NCI-H524 treated with DMSO at 0.1 percent for 48 hours (cell line): ENCODE data around the gene TGFBR3L.

ENCODE experiments used
- DNase-seq: peaks from one replicate; lab custom pipeline; 2025; lab: John Stamatoyannopoulos, UW

Gene TGFBR3L

DNA sequence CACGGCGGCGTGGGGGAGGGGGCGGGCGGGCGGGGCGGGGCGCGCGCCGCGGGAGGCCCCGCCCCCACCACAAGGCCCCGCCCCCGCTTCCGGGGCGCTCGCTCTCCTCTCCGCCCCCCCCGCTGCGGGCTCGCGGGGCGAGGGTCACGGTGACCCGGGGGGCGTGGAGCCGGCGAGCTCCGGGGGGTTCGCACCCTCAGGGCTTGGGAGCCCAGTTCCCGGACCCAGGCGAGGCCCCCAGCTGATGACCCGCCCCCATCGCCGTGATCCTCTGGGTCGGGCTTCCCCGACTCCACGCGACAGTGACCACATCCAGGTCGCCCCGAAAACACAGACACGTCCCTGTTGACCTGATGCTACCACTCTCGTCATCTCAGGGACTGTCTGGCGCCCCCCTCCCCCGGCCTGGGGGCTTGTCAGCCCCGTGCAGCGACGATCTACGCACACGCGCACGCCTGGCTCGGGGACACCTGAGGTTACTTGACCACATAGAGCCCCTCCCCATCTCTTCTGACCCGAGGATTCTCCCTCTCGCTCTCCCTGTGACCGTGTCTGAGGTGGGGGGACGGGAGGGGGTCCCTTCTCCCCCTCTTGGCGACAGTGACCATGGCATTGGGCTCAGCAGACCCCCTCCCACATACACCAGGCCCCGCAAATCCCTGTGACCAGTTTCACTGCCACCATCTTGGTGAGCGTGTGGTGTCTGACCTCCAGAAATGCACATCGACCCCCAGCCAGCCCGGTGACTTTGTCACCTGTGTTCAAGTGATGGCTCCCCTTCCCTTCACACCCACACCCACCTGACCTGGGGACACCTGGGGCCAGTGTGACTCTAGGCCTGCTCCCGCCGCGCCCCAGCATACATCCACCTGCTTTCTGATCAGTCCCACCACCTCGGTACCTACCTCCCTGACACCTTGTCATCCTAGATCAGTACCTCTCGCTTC is 10.3 kb upstream of the TGFBR3L start:
- DNase-seq: no peak

DNA sequence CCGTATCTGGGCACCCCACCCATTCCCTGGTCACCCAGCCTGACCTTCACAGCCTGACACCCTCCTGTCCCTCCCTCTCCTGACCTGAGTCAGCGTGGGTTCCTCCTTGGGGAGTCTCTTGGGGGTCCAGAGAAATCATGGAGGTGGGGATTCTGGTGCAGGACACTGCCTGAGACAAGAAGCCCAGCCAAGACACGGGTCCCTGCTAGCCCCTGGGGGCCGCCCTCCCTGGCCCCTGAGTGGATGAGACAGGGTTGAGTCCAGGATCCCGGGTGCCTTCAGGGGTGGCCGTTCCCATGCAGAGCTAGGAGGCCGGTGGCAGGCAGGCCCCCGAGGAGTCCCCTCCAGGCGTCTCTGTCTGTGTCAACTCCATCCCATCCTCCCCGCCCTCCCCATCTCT is 9.4 kb upstream of the TGFBR3L start:
- DNase-seq: no peak

DNA sequence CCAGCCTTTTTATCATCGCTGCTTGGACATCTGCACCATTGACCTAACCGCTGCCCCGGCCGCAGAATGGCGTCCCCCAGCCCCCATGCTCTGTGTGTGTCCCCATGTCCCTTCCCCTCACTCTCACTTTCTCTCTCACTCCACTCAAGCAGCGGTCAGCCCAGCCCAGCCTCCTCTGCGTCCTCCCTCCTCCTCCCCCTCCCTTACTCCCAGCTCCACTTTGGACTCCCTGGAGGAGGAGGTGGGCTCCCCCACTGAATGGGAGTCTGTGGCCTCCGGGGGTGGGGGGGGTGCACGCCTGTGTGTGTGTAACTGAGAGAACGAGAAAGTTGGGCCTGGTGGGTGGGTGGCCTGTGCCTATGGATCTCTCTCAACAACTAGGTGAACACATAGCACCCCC is 8.8 kb upstream of the TGFBR3L start:
- DNase-seq: no peak

DNA sequence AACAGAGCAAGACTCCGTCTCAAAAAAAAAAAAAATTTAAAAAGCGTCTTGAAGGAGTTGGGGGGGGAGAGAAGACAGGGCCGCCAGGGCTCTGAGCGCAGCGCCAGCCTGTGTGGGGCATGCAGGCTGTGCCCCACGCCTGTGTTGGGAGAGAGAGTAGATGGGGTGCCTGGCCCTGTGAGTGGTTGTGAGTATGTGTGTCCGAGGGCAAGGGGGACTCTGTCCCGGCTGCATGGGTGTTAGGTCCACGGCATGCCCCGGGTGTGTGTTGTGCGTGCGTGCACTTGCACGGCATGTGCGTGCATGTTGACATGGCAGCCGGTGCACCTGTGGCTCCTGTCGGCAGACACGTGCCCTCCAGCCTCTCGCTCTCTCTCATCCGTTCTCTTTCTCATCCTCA is 7.5 kb upstream of the TGFBR3L start:
- DNase-seq: no peak

DNA sequence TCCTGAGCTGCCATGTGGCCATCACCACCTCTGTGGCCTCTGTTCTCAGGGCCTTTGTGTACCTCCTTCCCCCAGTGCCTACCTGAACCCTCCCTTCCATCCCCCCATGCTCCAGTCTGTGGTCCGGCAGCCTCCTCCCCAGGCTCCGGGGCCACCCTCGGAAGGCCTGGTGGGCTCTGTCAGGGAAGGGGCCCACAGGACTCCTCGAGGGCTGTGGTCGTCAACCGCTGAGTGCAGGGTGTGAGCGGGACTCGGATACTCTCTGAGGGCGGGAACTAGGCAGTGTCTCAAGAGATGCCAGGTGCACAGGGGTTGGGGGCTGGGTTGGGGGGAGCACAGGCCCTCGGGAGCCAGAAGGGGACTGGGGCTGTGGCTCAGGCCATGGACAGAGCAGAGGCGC is 7.1 kb upstream of the TGFBR3L start:
- DNase-seq: no peak

DNA sequence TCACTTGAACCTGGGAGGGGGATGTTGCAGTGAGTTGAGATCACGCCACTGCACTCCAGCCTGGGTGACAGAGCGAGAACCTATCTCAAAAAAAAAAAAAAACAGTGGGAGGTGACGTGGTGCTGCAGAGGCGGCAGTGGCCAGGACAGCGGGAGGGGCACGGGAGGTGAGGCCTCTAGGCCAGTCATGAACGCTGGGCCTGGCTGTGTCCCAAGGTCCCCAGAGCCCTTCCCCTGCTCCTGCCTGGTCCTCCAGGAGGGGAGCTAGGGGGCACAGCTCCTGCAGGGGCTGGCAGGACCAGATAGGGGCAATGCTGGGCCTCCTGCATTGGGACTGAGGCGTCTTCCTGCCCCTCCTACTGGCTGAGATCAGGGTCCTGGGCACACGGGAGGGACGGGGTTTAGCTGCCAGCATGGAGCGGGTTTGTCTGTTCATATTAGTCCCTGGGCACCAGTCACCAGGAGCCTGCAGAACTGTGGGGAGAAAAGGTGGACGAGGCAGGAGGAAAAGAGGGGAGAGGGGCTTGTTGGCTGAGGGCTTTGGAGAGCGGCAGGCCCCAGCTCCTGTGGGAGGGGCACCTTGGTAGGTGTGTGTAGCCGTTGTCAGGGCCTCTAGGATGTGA is 6.4 kb upstream of the TGFBR3L start:
- no peak for DNase-seq

DNA sequence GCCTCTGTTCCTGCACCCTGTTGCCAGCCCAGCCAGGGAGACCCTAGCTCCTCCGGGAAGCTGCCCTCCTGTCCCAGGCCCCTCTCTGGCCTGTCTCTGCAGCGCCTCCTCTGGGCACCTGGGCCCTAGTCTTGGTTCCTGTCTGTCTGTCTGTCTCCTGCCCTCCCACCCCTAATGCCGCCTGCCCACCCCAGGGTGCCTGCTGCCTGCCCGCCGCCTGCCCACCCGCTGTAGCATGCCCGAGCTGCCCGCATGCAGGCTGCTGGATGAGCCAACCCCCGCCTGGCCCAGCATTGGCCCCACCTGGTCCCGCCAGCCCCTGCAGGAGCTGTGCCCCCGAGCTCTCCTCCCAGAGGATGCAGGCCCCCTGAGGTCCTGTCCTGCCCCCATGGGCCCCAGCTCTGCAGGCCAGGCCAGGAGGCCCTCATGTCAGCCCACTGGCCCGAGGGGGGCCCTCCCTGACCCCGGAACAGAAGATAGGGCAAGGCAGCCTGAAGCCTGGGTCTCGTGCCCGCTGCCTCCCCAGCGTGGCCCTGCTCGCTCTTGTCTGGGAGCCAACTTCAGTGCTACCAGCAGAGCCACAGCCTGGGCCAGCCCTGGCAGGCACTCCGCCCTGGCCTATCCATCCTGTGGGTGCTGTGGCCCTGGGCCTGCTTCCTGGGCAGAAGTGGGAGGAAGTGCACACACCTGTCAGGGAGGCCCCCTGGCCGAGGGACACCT is 5.7 kb upstream of the TGFBR3L start:
- DNase-seq: no peak

DNA sequence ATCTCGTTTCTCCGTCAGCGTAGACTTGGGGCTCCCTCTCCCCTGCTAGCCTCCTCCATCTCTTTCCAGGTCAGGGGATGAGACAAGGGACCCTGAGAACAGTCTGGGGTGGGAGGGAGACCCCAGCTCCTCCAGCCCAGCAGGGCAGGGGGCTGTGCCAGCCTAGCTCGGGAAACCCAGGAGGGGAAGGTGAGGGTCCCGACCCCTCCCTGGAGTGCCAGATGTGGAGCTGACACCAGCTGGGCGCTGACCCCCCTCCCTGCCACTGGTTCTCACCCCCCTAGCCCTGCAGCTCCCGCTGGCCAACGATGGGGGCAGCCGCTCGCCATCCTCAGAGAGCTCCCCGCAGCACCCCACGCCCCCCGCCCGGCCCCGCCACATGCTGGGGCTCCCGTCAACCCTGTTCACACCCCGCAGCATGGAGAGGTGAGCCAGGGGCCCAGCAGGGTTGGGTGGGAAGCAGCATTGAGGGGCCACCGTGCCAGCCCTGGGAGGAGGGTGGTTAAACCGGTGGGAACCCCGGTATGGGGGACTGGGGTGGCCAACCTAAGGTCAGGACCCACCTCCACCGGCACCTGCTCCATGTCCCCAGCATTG is 5.1 kb upstream of the TGFBR3L start:
- no peak for DNase-seq

DNA sequence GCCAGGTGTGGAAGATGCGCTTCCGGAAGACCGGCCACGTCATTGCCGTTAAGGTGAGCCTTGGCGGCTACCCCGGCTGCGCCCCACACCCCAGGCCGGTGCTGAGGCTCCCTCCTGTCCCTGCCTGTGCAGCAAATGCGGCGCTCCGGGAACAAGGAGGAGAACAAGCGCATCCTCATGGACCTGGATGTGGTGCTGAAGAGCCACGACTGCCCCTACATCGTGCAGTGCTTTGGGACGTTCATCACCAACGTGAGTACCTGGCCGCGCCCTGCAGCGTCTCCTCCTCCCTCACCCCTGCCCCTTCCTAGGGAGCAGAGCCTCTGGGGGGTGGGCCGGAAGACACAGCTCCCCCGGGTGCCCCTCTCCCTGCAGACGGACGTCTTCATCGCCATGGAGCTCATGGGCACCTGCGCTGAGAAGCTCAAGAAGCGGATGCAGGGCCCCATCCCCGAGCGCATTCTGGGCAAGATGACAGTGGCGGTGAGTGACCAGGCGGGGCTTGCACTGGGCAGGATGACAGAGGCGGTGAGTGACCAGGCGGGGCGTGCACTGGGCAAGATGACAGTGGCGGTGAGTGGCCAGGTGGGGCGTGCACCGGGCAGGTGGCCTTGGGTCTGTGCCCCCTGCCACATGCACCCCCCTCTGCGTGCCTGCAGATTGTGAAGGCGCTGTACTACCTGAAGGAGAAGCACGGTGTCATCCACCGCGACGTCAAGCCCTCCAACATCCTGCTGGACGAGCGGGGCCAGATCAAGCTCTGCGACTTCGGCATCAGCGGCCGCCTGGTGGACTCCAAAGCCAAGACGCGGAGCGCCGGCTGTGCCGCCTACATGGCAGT is 4.1 kb upstream of the TGFBR3L start:
- DNase-seq: no peak

DNA sequence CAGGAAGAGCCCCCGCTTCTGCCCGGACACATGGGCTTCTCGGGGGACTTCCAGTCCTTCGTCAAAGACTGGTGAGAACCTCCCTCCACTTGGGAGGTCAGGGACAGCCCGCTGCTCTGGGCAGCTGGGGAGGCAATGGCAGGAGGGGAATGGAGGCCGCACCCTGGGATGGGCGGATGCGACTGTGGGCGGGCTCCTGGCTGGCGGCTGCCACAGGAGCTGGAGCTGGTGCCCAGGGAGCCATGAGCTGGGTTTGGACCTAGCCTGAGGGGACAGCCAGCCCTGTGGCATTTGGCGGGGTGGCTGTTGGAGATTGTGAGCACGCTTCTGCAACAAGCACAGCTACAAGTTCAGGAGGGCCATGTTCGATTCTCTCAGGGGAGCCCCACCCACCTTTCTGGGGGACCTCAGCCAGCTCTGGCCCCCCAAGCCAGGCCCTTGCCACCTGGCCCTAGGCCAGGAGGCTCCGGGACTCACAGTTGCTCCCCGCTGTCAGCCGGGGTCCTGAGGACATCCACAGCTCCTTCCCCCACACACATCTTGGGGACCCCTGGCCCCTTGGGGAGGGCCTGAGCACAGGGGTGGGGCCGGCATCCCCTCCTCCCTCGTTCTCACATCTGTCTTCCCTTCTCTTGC is 3.0 kb upstream of the TGFBR3L start:
- no peak for DNase-seq

DNA sequence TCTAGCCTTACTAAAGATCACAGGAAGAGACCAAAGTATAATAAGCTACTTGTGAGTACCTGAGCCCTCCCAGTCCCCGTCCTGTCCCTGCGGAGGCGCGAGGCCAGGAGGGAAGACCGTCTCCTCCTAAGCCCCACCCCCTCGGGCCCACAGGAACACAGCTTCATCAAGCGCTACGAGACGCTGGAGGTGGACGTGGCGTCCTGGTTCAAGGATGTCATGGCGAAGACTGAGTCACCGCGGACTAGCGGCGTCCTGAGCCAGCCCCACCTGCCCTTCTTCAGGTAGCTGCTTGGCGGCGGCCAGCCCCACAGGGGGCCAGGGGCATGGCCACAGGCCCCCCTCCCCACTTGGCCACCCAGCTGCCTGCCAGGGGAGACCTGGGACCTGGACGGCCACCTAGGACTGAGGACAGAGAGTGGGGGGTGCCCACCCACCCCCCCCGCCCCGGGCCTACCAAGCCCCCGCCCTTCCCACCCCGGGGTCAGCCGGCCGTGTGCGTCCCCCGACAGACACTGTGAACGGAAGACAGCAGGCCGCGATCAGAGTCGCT is 2.4 kb upstream of the TGFBR3L start:
- no peak for DNase-seq

DNA sequence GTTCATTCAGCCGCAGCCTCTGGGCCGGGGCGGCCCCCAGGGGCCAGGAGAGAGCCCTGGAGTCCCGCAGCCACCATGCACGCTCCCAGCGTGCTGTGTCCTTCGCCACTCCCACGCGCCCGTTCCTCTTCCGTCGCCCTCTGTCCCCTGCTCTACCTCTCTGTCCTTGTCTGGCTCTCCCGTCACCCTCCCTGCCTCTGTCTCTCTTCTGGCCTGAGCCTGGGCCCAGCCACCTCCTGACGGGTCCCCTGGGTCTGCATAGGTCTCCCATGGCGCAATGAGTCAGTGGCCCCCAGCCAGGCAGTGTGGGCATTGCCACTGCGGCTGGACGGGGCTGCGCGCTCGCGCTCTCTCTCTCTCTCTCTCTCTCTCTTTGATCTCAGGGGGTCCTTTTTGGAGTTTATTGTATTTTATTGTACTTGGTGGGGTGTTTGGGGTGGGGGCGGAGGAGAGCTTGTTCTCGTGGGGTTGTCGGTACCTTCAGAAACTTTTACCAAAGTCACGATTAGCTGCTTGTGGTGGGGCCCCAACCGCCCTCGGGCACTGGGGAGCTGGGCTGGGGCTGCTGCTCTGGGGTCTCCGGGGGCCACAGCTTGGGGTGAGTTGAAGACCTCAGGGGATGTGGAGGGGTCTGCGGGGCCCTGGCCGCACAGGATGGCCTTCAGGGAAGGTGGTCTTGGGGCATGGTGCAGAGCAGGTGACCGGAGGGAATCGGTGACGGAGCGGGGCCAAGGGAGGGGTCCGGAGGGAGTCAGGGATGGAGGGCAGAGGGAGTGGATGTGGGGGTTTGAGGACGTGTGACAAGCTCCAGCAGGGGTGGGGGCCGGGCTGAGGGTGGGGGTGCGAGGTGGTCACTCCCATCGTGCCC is 1.7 kb upstream of the TGFBR3L start:
- DNase-seq: no peak

DNA sequence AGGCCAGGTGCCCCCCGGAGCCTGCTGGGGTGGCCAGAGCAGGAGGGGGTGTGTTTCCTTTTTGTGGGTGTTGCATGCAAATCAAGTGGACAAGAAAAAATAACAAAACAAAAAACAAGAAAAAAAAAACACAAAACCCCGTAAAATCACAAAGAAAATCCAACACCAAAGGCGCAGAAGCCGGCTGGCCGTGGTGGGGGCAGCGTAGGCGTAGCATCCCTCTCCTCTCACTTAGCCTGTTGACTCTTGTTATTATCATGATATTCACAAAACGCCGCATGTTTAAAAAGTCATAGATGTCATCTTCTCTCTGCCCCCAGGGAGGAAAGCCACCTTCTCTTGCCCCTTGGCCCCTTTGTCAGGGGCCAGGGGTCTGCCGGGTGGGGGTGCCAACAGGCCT is 978 bp upstream of the TGFBR3L start:
- no peak for DNase-seq

DNA sequence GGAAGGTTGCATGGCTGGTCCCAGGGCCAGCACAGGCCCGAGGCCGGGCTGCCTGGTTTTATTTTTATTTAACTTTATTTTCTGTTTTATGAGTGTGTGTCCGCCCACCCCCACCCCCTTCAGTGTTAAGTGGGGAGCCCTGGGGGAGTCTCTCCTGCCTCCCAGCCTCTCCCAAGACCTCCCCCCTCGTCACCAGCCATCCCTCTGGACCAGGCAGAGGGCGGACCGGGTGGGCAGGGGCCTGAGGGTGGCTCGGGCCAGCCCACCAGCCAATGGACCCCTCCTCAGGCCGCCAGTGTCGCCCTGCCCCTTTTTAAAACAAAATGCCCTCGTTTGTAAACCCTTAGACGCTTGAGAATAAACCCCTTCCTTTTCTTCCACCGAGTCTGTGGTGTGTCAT is 531 bp upstream of the TGFBR3L start:
- DNase-seq: no peak

DNA sequence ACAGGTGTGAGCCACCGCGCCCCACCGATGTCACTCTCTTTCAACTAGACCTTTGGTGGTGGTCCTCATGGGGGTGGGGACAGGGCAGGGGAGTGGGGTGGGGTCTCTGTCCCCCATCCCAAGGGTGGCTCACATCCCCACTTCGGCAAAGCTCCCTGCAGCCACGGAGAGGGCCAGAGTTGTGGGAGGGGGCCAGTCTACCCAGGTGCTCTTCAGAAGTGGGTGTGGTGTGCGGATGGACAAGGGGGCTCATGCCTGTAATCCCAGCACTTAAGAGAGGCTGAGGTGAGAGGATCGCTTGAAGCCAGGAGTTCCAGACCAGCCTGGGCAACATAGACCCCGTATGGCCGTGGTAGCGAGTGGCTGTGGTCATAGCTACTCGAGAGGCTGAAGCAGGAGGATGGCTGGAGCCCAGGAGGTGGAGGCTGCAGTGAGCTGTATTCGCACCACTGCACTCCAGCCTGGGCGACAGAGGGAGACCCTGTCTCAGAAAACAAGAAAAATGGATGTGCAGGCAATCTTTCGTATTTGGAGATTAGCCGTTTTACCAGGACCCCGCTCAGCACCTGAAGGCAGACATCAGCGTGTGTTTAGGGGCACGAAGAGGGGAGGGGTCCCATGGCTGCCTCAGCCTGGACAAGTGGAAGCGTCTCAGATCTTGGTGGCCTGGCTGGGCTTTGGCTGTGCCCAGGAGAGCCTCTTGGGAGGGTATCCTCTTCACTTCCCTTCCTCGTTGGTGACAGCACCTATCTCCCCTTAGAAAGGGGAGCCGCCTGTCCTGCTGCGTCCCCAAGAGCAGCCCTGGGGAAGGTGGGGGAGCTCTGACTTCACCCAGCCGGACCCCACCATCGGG is 846 bp downstream of the TGFBR3L start:
- DNase-seq: no peak

DNA sequence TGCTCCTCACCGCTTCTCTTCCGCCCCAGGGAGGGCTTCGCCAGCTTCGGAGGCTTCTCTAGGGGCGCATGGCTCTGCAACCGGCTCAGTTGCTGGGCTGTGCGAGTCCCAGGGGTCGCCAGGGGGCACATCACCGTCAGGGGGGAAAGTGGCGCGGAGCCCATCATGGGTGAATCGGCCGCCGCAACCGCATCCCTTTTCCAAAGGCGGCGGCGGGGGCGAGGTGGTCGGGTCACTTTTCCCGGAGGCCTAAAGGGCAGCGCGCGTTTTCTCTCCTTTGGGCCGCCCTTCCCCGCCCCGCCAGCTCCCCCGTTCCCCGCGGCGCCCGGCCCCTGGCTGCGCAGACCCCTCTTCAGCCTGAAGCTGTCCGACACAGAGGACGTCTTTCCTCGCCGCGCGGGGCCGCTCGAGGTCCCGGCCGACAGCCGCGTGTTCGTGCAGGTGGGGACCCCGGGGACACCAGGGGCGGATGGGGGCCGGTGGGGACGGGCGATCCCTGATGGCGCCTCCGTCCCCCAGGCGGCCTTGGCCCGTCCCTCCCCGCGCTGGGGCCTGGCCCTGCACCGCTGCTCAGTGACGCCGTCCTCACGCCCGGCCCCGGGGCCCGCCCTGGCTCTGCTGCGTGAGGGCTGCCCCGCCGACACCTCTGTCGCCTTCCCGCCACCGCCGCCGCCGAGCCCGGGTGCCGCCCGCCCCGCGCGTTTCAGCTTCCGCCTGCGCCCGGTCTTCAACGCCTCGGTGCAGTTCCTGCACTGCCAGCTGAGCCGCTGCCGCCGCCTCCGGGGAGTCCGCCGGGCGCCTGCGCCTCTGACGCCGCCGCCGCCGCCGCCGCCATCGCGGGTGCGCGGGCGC is 1.7 kb downstream of the TGFBR3L start:
- no peak for DNase-seq

DNA sequence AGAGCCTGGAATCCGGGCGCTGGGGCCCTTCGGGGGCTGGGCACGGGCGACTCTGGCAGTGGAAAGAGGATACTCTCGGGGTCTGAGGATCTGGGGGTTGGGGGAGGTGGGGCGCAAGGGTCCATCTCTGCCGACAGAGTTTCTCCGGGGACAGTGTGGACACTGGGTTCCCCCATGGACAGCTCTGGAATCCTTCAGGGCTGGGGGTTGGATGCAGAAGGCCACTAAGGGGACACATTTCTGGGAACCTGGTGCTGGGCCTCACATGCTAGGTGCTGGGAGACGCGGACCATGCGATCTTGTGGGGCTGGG is 2.3 kb downstream of the TGFBR3L start:
- DNase-seq: no peak
